ENCODE results near the gene GDAP2. TPM values are rescaled to one million over a fixed set of nuclear protein-coding genes. Genes with fewer than 3 reads are reported as not detected.
A peak's percentile ranks its signal among the peaks of the same experiment; 100 is the strongest.

The GDAP2 gene
- polyA plus RNA-seq (ENCODE audit: low read depth in 6 of 6) = 10 to 100 TPM in 5 of 6 donors, 1 to 10 TPM in 1; 4.9 to 16.9 (median 13.5) TPM

GRCh38 chr1:117929343-117930172 lies at the start of gene GDAP2, which contains the start of gene WDR3:
Gene GDAP2, minus strand, starts transcription at chr1:117929621. Its CDS starts 9,264 bp downstream, at chr1:117920357.
Gene WDR3, plus strand, starts transcription at chr1:117929739. Its CDS starts 3,581 bp downstream, at chr1:117933320.
- H3K4me3 Mint-ChIP-seq = peak within 1 kb of the TSS; percentile 94 to 100 (median 98)
- ATAC-seq (ENCODE audit: low read depth in 2 of 2) = peak; percentile 88

GRCh38 chr1:117976381-117976780 lies 47.0 kb upstream of the GDAP2 start:
- no peak for ATAC-seq (ENCODE audit: low read depth in 2 of 2)
- no peaks in the 10 kb centered on the region for H3K9me3 Mint-ChIP-seq
- H3K27ac Mint-ChIP-seq = no peak overlapping the region
- no peaks in the 10 kb centered on the region for H3K36me3 Mint-ChIP-seq
- no peak overlapping the region for H3K4me3 Mint-ChIP-seq
- H3K4me1 Mint-ChIP-seq = no peaks in the 10 kb centered on the region
- DNase-seq = no peak
- H3K27me3 Mint-ChIP-seq = peaks cover 0 to 8% (median 5%) of the 10 kb centered on the region in 3 donors

More at GRCh38 chr1:117929343-117930172, at the start of gene GDAP2, which contains the start of gene WDR3:
- H3K9me3 Mint-ChIP-seq = no peaks in the 10 kb centered on the region
- H3K27me3 Mint-ChIP-seq = no peaks in the 10 kb centered on the region
- peaks cover 35 to 51% (median 43%) of the 10 kb centered on the region in 3 donors for H3K4me1 Mint-ChIP-seq
- H3K27ac Mint-ChIP-seq = peak within 1 kb of the TSS; percentile 92 to 100 (median 98)
- peak; percentile 94 for DNase-seq
- H3K36me3 Mint-ChIP-seq = peaks cover 8 to 12% of the 10 kb centered on the region in 2 donors

GRCh38 chr1:117971777-117972176 lies 42.4 kb upstream of the GDAP2 start:
- Mint-ChIP-seq H3K9me3 (no peaks in the 10 kb centered on the region), H3K4me1 (peaks cover 8 to 13% (median 13%) of the 10 kb centered on the region in 3 donors), H3K27ac (no peak overlapping the region), H3K4me3 (no peak overlapping the region), H3K36me3 (no peaks in the 10 kb centered on the region), H3K27me3 (peaks cover 0 to 8% (median 5%) of the 10 kb centered on the region in 3 donors)
- DNase-seq = no peak
- no peak for ATAC-seq (ENCODE audit: low read depth in 2 of 2)

GRCh38 chr1:117970252-117970651 lies 40.8 kb upstream of the GDAP2 start:
- no peaks in the 10 kb centered on the region for H3K9me3 Mint-ChIP-seq
- no peak overlapping the region for H3K4me3 Mint-ChIP-seq
- H3K27ac Mint-ChIP-seq = no peak overlapping the region
- H3K4me1 Mint-ChIP-seq = peaks cover 8 to 13% (median 13%) of the 10 kb centered on the region in 3 donors
- DNase-seq (no peak), ATAC-seq (ENCODE audit: low read depth in 2 of 2) (no peak)
- no peaks in the 10 kb centered on the region for H3K36me3 Mint-ChIP-seq
- peaks cover 0 to 5% (median 4%) of the 10 kb centered on the region in 3 donors for H3K27me3 Mint-ChIP-seq

- DNase-seq (no peak), ATAC-seq (ENCODE audit: low read depth in 2 of 2) (no peak)
- peaks cover 0 to 2% (median 1%) of the 10 kb centered on the region in 3 donors for H3K27me3 Mint-ChIP-seq
- no peaks in the 10 kb centered on the region for H3K9me3 Mint-ChIP-seq
- no peak overlapping the region for H3K27ac Mint-ChIP-seq
- H3K4me1 Mint-ChIP-seq = peaks cover 8 to 13% (median 13%) of the 10 kb centered on the region in 3 donors
- no peaks in the 10 kb centered on the region for H3K36me3 Mint-ChIP-seq
- no peak overlapping the region for H3K4me3 Mint-ChIP-seq
Observed at GRCh38 chr1:117967881-117968280, 38.5 kb upstream of the GDAP2 start.

- ATAC-seq (ENCODE audit: low read depth in 2 of 2) (no peak), DNase-seq (no peak)
- Mint-ChIP-seq H3K36me3 (no peaks in the 10 kb centered on the region), H3K4me1 (peaks cover 8 to 13% (median 13%) of the 10 kb centered on the region in 3 donors), H3K4me3 (no peak overlapping the region), H3K27me3 (no peaks in the 10 kb centered on the region), H3K27ac (peak overlapping the region in 2 of 6 donors; percentile 44 to 79), H3K9me3 (no peaks in the 10 kb centered on the region)
Observed at GRCh38 chr1:117967477-117967876, 38.1 kb upstream of the GDAP2 start.

- no peaks in the 10 kb centered on the region for H3K27me3 Mint-ChIP-seq
- peaks cover 0 to under 1% of the 10 kb centered on the region in 2 donors for H3K36me3 Mint-ChIP-seq
- H3K9me3 Mint-ChIP-seq = no peaks in the 10 kb centered on the region
- ATAC-seq (ENCODE audit: low read depth in 2 of 2) = no peak
- peak overlapping the region in 1 of 6 donors; percentile 29 for H3K27ac Mint-ChIP-seq
- DNase-seq = no peak
- H3K4me3 Mint-ChIP-seq = no peak overlapping the region
- H3K4me1 Mint-ChIP-seq = peaks cover 8 to 13% (median 13%) of the 10 kb centered on the region in 3 donors
Observed at GRCh38 chr1:117964290-117965038, 35.0 kb upstream of the GDAP2 start.

GRCh38 chr1:117959364-117959763 lies 29.9 kb upstream of the GDAP2 start:
- ATAC-seq (ENCODE audit: low read depth in 2 of 2) = no peak
- DNase-seq = no peak
- Mint-ChIP-seq H3K4me3 (no peak overlapping the region), H3K27me3 (no peaks in the 10 kb centered on the region), H3K9me3 (no peaks in the 10 kb centered on the region), H3K4me1 (no peaks in the 10 kb centered on the region), H3K36me3 (peaks cover 8 to 22% of the 10 kb centered on the region in 2 donors), H3K27ac (no peak overlapping the region)

GRCh38 chr1:117952386-117952785 lies 23.0 kb upstream of the GDAP2 start:
- H3K27me3 Mint-ChIP-seq = no peaks in the 10 kb centered on the region
- ATAC-seq (ENCODE audit: low read depth in 2 of 2) (no peak), DNase-seq (no peak)
- H3K36me3 Mint-ChIP-seq = peaks cover 28 to 45% of the 10 kb centered on the region in 2 donors
- H3K27ac Mint-ChIP-seq = no peak overlapping the region
- no peak overlapping the region for H3K4me3 Mint-ChIP-seq
- H3K9me3 Mint-ChIP-seq = no peaks in the 10 kb centered on the region
- no peaks in the 10 kb centered on the region for H3K4me1 Mint-ChIP-seq

- Mint-ChIP-seq H3K9me3 (no peaks in the 10 kb centered on the region), H3K27me3 (no peaks in the 10 kb centered on the region), H3K4me1 (peaks cover 0 to 5% (median 2%) of the 10 kb centered on the region in 3 donors), H3K4me3 (no peak overlapping the region), H3K27ac (peak overlapping the region in 1 of 6 donors; percentile 26), H3K36me3 (peaks cover 36 to 44% of the 10 kb centered on the region in 2 donors)
- DNase-seq (no peak), ATAC-seq (ENCODE audit: low read depth in 2 of 2) (no peak)
Observed at GRCh38 chr1:117942293-117942692, 12.9 kb upstream of the GDAP2 start.

GRCh38 chr1:117933769-117934168 lies 4.3 kb upstream of the GDAP2 start:
- no peak overlapping the region for H3K4me3 Mint-ChIP-seq
- ATAC-seq (ENCODE audit: low read depth in 2 of 2) = no peak
- peaks cover 27 to 29% of the 10 kb centered on the region in 2 donors for H3K36me3 Mint-ChIP-seq
- peaks cover 22 to 32% (median 32%) of the 10 kb centered on the region in 3 donors for H3K4me1 Mint-ChIP-seq
- H3K27me3 Mint-ChIP-seq = no peaks in the 10 kb centered on the region
- H3K27ac Mint-ChIP-seq = no peak overlapping the region
- no peaks in the 10 kb centered on the region for H3K9me3 Mint-ChIP-seq
- DNase-seq = no peak

GRCh38 chr1:117932576-117932975 lies 3.2 kb upstream of the GDAP2 start:
- no peaks in the 10 kb centered on the region for H3K9me3 Mint-ChIP-seq
- peaks cover 28 to 39% (median 38%) of the 10 kb centered on the region in 3 donors for H3K4me1 Mint-ChIP-seq
- H3K4me3 Mint-ChIP-seq = peak overlapping the region in 2 of 8 donors; percentile 20 to 56
- ATAC-seq (ENCODE audit: low read depth in 2 of 2) (no peak), DNase-seq (no peak)
- no peaks in the 10 kb centered on the region for H3K27me3 Mint-ChIP-seq
- peaks cover 15 to 22% of the 10 kb centered on the region in 2 donors for H3K36me3 Mint-ChIP-seq
- no peak overlapping the region for H3K27ac Mint-ChIP-seq

- ATAC-seq (ENCODE audit: low read depth in 2 of 2) (no peak), DNase-seq (no peak)
- Mint-ChIP-seq H3K4me1 (peaks cover 35 to 51% (median 43%) of the 10 kb centered on the region in 3 donors), H3K27ac (peak overlapping the region; percentile 92 to 100 (median 98)), H3K36me3 (peaks cover 8 to 14% of the 10 kb centered on the region in 2 donors), H3K4me3 (peak overlapping the region; percentile 94 to 100 (median 98)), H3K27me3 (no peaks in the 10 kb centered on the region), H3K9me3 (no peaks in the 10 kb centered on the region)
Observed at GRCh38 chr1:117930484-117930883, 1.1 kb upstream of the GDAP2 start.

Measured in naive B cell (primary cell).